DND-41 (cell line): ENCODE results near the gene NR2E1.

Experiments used
- CTCF ChIP-seq: IDR thresholded peaks from 2 replicates; pipeline ENCODE4 v1.5.1; 2012; ENCODE audit warnings: borderline replicate concordance, low read length, moderate library complexity, mild to moderate bottlenecking; ENCODE audit not compliant: poor library complexity, severe bottlenecking; ENCODE audit errors: extremely low read depth
- EZH2 ChIP-seq: IDR thresholded peaks from 3 replicates; pipeline ENCODE4 v1.6.1; 2012; ENCODE audit warnings: borderline replicate concordance, low read depth, mild to moderate bottlenecking, moderate library complexity, low read length, inconsistent platforms; ENCODE audit not compliant: severe bottlenecking

- TF ChIP-seq CTCF, result no peak
- TF ChIP-seq EZH2, result no peak
These were observed 71.0 kb downstream of the NR2E1 start for GRCh38 chr6:108236791-108237190.
